Fibroblast of gingiva (primary cell): ENCODE results near the gene BCL6.
"Not testable (repeated sequence)": the region's sequence is repeated elsewhere in the genome, so short reads cannot be mapped to it uniquely, and the experiment has no call there.

Source experiments
- DNase-seq: peaks from one replicate; pipeline ENCODE4 v3.0.0-alpha.2; 2011; ENCODE audit warnings: low read depth

Gene BCL6

GRCh38 chr3:187713504-187713903 lies 31.8 kb downstream of the BCL6 start:
- DNase-seq = peak; percentile 60

- no peak for DNase-seq
Measured at GRCh38 chr3:187709155-187709554, 36.1 kb downstream of the BCL6 start.

GRCh38 chr3:187708696-187709095 lies 36.6 kb downstream of the BCL6 start:
- no peak for DNase-seq

- no peak for DNase-seq
Measured at GRCh38 chr3:187706971-187707370, 38.3 kb downstream of the BCL6 start.

- DNase-seq = no peak
Measured at GRCh38 chr3:187705164-187705563, 40.1 kb downstream of the BCL6 start.

GRCh38 chr3:187702507-187703033 lies 42.7 kb downstream of the BCL6 start, which contains the start of gene RTP2:
TSS of gene RTP2 (minus strand) at chr3:187702557. CDS start at chr3:187702128, 429 bp downstream.
- DNase-seq = peak; percentile 89

GRCh38 chr3:187700249-187700648 lies 45.0 kb downstream of the BCL6 start:
- no peak for DNase-seq

- no peak for DNase-seq
Measured at GRCh38 chr3:187698499-187699399, 46.5 kb downstream of the BCL6 start.

GRCh38 chr3:187696021-187696420 lies 49.2 kb downstream of the BCL6 start:
- DNase-seq = no peak

GRCh38 chr3:187695449-187695848 lies 49.8 kb downstream of the BCL6 start:
- no peak for DNase-seq

- DNase-seq = no peak
Measured at GRCh38 chr3:187694801-187695200, 50.5 kb downstream of the BCL6 start.

GRCh38 chr3:187693431-187693830 lies 51.8 kb downstream of the BCL6 start:
- DNase-seq = no peak

- peak; percentile 25 for DNase-seq
Measured at GRCh38 chr3:187689984-187690383, 55.3 kb downstream of the BCL6 start.

GRCh38 chr3:187686621-187687273 lies 58.5 kb downstream of the BCL6 start:
- no peak for DNase-seq

GRCh38 chr3:187685948-187686347 lies 59.3 kb downstream of the BCL6 start:
- no peak for DNase-seq

GRCh38 chr3:187684880-187685279 lies 60.4 kb downstream of the BCL6 start:
- DNase-seq = no peak

- DNase-seq = no peak
Measured at GRCh38 chr3:187684444-187684843, 60.8 kb downstream of the BCL6 start.

GRCh38 chr3:187681756-187682155 lies 63.5 kb downstream of the BCL6 start:
- not testable (repeated sequence) for DNase-seq

- DNase-seq = peak; percentile 63
Measured at GRCh38 chr3:187679638-187680396, 65.5 kb downstream of the BCL6 start.

GRCh38 chr3:187678726-187679268 lies 66.5 kb downstream of the BCL6 start:
- peak; percentile 56 for DNase-seq

GRCh38 chr3:187677604-187678003 lies 67.7 kb downstream of the BCL6 start:
- no peak for DNase-seq

GRCh38 chr3:187673012-187673411 lies 72.3 kb downstream of the BCL6 start:
- DNase-seq = no peak
